ENCODE results near the gene KLF1. TPM values are rescaled to one million over a fixed set of nuclear protein-coding genes. Genes with fewer than 3 reads are reported as not detected.

Gene KLF1
- total RNA-seq, 1 experiment from 2014 or later: 0.22 TPM

GRCh38 chr19:12834976-12835757 lies 51.8 kb downstream of the KLF1 start:
- no TSS peak for BruUV-seq (replicated peaks)
- DNase-seq: peak in 1 of 2 experiments; percentile 34
- TF ChIP-seq EZH2 (IDR thresholded peaks at IDR 0.05; ENCODE audit: low read depth): no peak
- TF ChIP-seq CTCF (conservative IDR thresholded peaks at IDR 0.05): no peak
- Histone ChIP-seq H3K9me2 (ENCODE audit: insufficient read depth) (no peaks in the 10 kb centered on the region), H3K36me3 (ENCODE audit: low read depth) (no peaks in the 10 kb centered on the region), H3K9me3 (ENCODE audit: insufficient read depth, low read depth) (no peaks in the 10 kb centered on the region), H3F3A (ENCODE audit: insufficient read depth, low read depth) (peaks cover 50% of the 10 kb centered on the region), H3K4me1 (replicated peaks; ENCODE audit: insufficient read depth) (peaks cover 14% of the 10 kb centered on the region), H3K27me3 (ENCODE audit: insufficient read depth, low read depth) (peaks cover 19% of the 10 kb centered on the region; the same call in 1 of the 2 replicates), H4K20me1 (ENCODE audit: insufficient read depth) (no peaks in the 10 kb centered on the region), H3K4me3 (no peak overlapping the region), H2AFZ (no peak overlapping the region), H3K79me2 (ENCODE audit: low read depth) (no peaks in the 10 kb centered on the region), H3K4me2 (0 out of 2 replicates have a peak overlapping the region, but pooled peaks have one; percentile 20), H3K27ac (no peak overlapping the region)
- intact Hi-C loops (cut with micrococcal nuclease; ENCODE audit: unreplicated experiment): no loop called here
- ChIA-PET POLR2A (ENCODE audit: unreplicated experiment) (interaction anchor here (0.6 kb wide), 1 partner anchor 34 kb away, joined by 3 read pairs; no protein-coding TSS in a partner anchor), CTCF (no interaction called here)

- H3K27me3 ChIP-seq (ENCODE audit: insufficient read depth, low read depth): peaks cover 20% of the 10 kb centered on the region; the same call in 1 of the 2 replicates
- no peak for TF ChIP-seq EZH2 (IDR thresholded peaks at IDR 0.05; ENCODE audit: low read depth)
- no peak for TF ChIP-seq CTCF (conservative IDR thresholded peaks at IDR 0.05)
- intact Hi-C loops (cut with micrococcal nuclease; ENCODE audit: unreplicated experiment): no loop called here
These were observed 52.4 kb downstream of the KLF1 start, which contains the start of gene RTBDN for GRCh38 chr19:12834566-12834943. RTBDN (minus strand) TSS chr19:12834579; CDS start chr19:12829979, 4,600 bp downstream.

More at GRCh38 chr19:12834566-12834943, 52.4 kb downstream of the KLF1 start, which contains the start of gene RTBDN:
- no peak for DNase-seq
- H4K20me1 ChIP-seq (ENCODE audit: insufficient read depth): no peaks in the 10 kb centered on the region
- POLR2A ChIA-PET (ENCODE audit: unreplicated experiment): no interaction called here
- no peak within 1 kb of the TSS for H3K27ac ChIP-seq
- H3K79me2 ChIP-seq (ENCODE audit: low read depth): no peaks in the 10 kb centered on the region
- CTCF ChIA-PET: no interaction called here
- BruUV-seq (replicated peaks): no TSS peak
- H3K4me2 ChIP-seq: peak within 1 kb of the TSS; percentile 82
- peaks cover 43% of the 10 kb centered on the region for H3F3A ChIP-seq (ENCODE audit: insufficient read depth, low read depth)
- no peaks in the 10 kb centered on the region for H3K36me3 ChIP-seq (ENCODE audit: low read depth)
- H3K4me3 ChIP-seq: peak within 1 kb of the TSS; percentile 69; the same call in 1 of the 2 replicates
- peaks cover 14% of the 10 kb centered on the region for H3K4me1 ChIP-seq (replicated peaks; ENCODE audit: insufficient read depth)
- H3K9me3 ChIP-seq (ENCODE audit: insufficient read depth, low read depth): no peaks in the 10 kb centered on the region
- no peaks in the 10 kb centered on the region for H3K9me2 ChIP-seq (ENCODE audit: insufficient read depth)
- peak within 1 kb of the TSS; percentile 83 for H2AFZ ChIP-seq

Small RNA genes lying within 50 kb of the gene (microRNA-seq; reads per million reads assigned to microRNA genes)
- not detected for gene MIR5695 (ENCODE audit: borderline number of aligned reads, borderline replicate concordance)
- gene MIR6794 (ENCODE audit: borderline number of aligned reads, borderline replicate concordance): not detected

Other genes with a start within 250 kb of the KLF1 start
- gene MAN2B1, start 220.5 kb downstream of the KLF1 start, total RNA-seq (2021): 41.5 and 48.2 TPM in 2 replicates
- 12.9 and 21.2 TPM in 2 replicates for gene WDR83, start 220.4 kb downstream of the KLF1 start, total RNA-seq (2021)
- 106 and 121 TPM in 2 replicates for gene DHPS, start 205.3 kb downstream of the KLF1 start, total RNA-seq (2021)
- not detected in 2 replicates for gene GNG14, start 199.2 kb downstream of the KLF1 start, total RNA-seq (2021)
- gene FBXW9, start 190.6 kb downstream of the KLF1 start, total RNA-seq (2021): 21.0 and 21.9 TPM in 2 replicates
- gene TNPO2, start 163.3 kb downstream of the KLF1 start, total RNA-seq (2021): 67.4 and 77.5 TPM in 2 replicates
- gene TRIR, start 152.5 kb downstream of the KLF1 start, total RNA-seq (2021): 173 and 194 TPM in 2 replicates
- 72.8 and 81.9 TPM in 2 replicates for gene GET3, start 149.7 kb downstream of the KLF1 start, total RNA-seq (2021)
- not detected in 2 replicates for gene BEST2, start 135.4 kb downstream of the KLF1 start, total RNA-seq (2021)
- gene HOOK2, start 111.6 kb downstream of the KLF1 start, total RNA-seq (2021): 109 and 127 TPM in 2 replicates
- 70.7 and 87.0 TPM in 2 replicates for gene JUNB, start 95.7 kb downstream of the KLF1 start, total RNA-seq (2021)
- 268 and 271 TPM in 2 replicates for gene PRDX2, start 85.4 kb downstream of the KLF1 start, total RNA-seq (2021)
- 28.8 and 30.0 TPM in 2 replicates for gene THSD8, start 85.1 kb downstream of the KLF1 start, total RNA-seq (2021)
- gene RNASEH2A, start 80.6 kb downstream of the KLF1 start, total RNA-seq (2021): 38.6 and 60.4 TPM in 2 replicates
- 0.78 and 1.0 TPM in 2 replicates for gene RTBDN, start 52.6 kb downstream of the KLF1 start, total RNA-seq (2021)
- 11.4 and 11.9 TPM in 2 replicates for gene MAST1, start 48.7 kb downstream of the KLF1 start, total RNA-seq (2021)
- gene DNASE2, start 5.8 kb downstream of the KLF1 start, total RNA-seq (2021): 68.4 and 81.0 TPM in 2 replicates
- gene GCDH, start 4.0 kb upstream of the KLF1 start, total RNA-seq (2021): 23.2 and 27.8 TPM in 2 replicates
- 2.1 and 2.6 TPM in 2 replicates for gene SYCE2, start 32.1 kb upstream of the KLF1 start, total RNA-seq (2021)
- 53.7 and 76.5 TPM in 2 replicates for gene FARSA, start 46.5 kb upstream of the KLF1 start, total RNA-seq (2021)
- 606 and 727 TPM in 2 replicates for gene CALR, start 51.4 kb upstream of the KLF1 start, total RNA-seq (2021)
- gene RAD23A, start 58.7 kb upstream of the KLF1 start, total RNA-seq (2021): 186 and 187 TPM in 2 replicates
- gene GADD45GIP1, start 70.0 kb upstream of the KLF1 start, total RNA-seq (2021): 29.1 and 32.5 TPM in 2 replicates
- gene DAND5, start 82.4 kb upstream of the KLF1 start, total RNA-seq (2021): 0.20 and 0.28 TPM in 2 replicates
- gene NFIX, start 108.3 kb upstream of the KLF1 start, total RNA-seq (2021): 19.7 and 24.2 TPM in 2 replicates
- 0.24 TPM in 1 of 2 replicates, not detected in the other for gene LYL1, start 215.7 kb upstream of the KLF1 start, total RNA-seq (2021)
- gene TRMT1, start 229.5 kb upstream of the KLF1 start, total RNA-seq (2021): 44.1 and 51.1 TPM in 2 replicates
- gene NACC1, start 231.1 kb upstream of the KLF1 start, total RNA-seq (2021): 101 and 133 TPM in 2 replicates

Measured in PC-9 (cell line).